B cell (primary cell): ENCODE data around the gene JUP. TPM values are rescaled to one million over a fixed set of nuclear protein-coding genes. Genes with fewer than 3 reads are reported as not detected.

Experiments used
- ATAC-seq: fragments of 200-7000 bp; cut with Tn5 transposase; one replicate; pipeline ENCODE4 v1.10.0; 2021; ENCODE audit warnings: low read depth, mild to moderate bottlenecking, moderate number of reproducible peaks, moderate library complexity
- CTCF ChIA-PET: fragments of 350-600 bp; sonication (Branson Sonifier 250); formaldehyde crosslinking; loops from one replicate; lab custom pipeline; 2021; ENCODE audit warnings: antibody characterized with exemption, inconsistent platforms; lab: Charles Lee
- POLR2A ChIA-PET: fragments of 350-600 bp; sonication (Branson Sonifier 250); formaldehyde crosslinking; loops from one replicate; lab custom pipeline; 2021; ENCODE audit warnings: antibody characterized with exemption; lab: Charles Lee
- DNase-seq: peaks from one replicate; pipeline ENCODE4 v3.0.0; 2013
- H2AFZ ChIP-seq: 2 replicates; pipeline ENCODE4 v1.6.1; 2012; ENCODE audit warnings: mild to moderate bottlenecking, low read depth, low read length; ENCODE audit not compliant: insufficient read depth, poor library complexity, severe bottlenecking
- H3K27ac ChIP-seq, 2 donors: 1 replicate in 1 of 2; 2 replicates in 1 of 2; pipeline ENCODE4 v1.5.1; 2012 to 2013; ENCODE audit warnings: low read length in 2 of 2, mild to moderate bottlenecking in 2 of 2, moderate library complexity in 1 of 2
- H3K27me3 ChIP-seq, 4 experiments: fragments of 200-600 bp in 1 of 4; sonication (generic) in 1 of 4; replicated peaks in 1 of 4; 1 replicate in 2 of 4; 2 replicates in 2 of 4; pipeline versions ENCODE4 v1.6.1 to v1.7.0; 2013 to 2016; ENCODE audit warnings: low read length in 3 of 4, mild to moderate bottlenecking in 2 of 4, mixed read lengths in 1 of 4, moderate library complexity in 1 of 4; ENCODE audit not compliant: insufficient read depth in 4 of 4, control insufficient read depth in 3 of 4; ENCODE audit errors: control extremely low read depth in 1 of 4
- H3K36me3 ChIP-seq, 2 experiments: replicated peaks in 1 of 2; 1 replicate in 1 of 2; 2 replicates in 1 of 2; pipeline versions ENCODE4 v1.6.1 to v1.7.1; 2013; ENCODE audit warnings: low read length in 1 of 2; ENCODE audit not compliant: insufficient read depth in 2 of 2, control insufficient read depth in 1 of 2; ENCODE audit errors: control extremely low read depth in 1 of 2, extremely low read depth in 1 of 2
- H3K4me1 ChIP-seq, 2 donors: fragments of 200-600 bp in 1 of 2; sonication (generic) in 1 of 2; 1 replicate in 1 of 2; 2 replicates in 1 of 2; pipeline versions ENCODE4 v1.5.1 to v1.6.1; 2013 to 2017; ENCODE audit warnings: low read length in 2 of 2; ENCODE audit not compliant: control insufficient read depth in 2 of 2, insufficient read depth in 2 of 2
- H3K4me2 ChIP-seq: replicated peaks from 2 replicates; pipeline ENCODE3; 2012; ENCODE audit warnings: mild to moderate bottlenecking, low read depth, low read length; ENCODE audit not compliant: poor library complexity, severe bottlenecking
- H3K4me3 ChIP-seq, 5 experiments: fragments of 200-600 bp in 1 of 5; sonication (generic) in 1 of 5; 1 replicate in 3 of 5; 2 replicates in 2 of 5; pipeline versions ENCODE4 v1.5.1 to v1.7.0; 2011 to 2016; ENCODE audit warnings: low read length in 4 of 5, mild to moderate bottlenecking in 4 of 5, low read depth in 2 of 5, control low read depth in 1 of 5, moderate library complexity in 1 of 5; ENCODE audit not compliant: insufficient read depth in 1 of 5; ENCODE audit errors: control extremely low read depth in 1 of 5, extremely low read depth in 1 of 5
- H3K79me2 ChIP-seq: fragments of 200-600 bp; sonication (generic); one replicate; pipeline ENCODE4 v1.6.0; 2016; ENCODE audit warnings: low read length; ENCODE audit not compliant: control insufficient read depth, insufficient read depth
- H3K9ac ChIP-seq: fragments of 200-600 bp; sonication (generic); 2 replicates; pipeline ENCODE4 v1.6.1; 2017; ENCODE audit warnings: mild to moderate bottlenecking, low read length, moderate library complexity
- H3K9me3 ChIP-seq, 3 donors: one replicate each; pipeline versions ENCODE4 v1.6.1 to v1.7.1; 2013; ENCODE audit warnings: low read length in 2 of 3; ENCODE audit not compliant: control insufficient read depth in 2 of 3, insufficient read depth in 1 of 3; ENCODE audit errors: control extremely low read depth in 1 of 3
- H4K20me1 ChIP-seq: 2 replicates; pipeline ENCODE4 v1.6.0; 2012; ENCODE audit warnings: mild to moderate bottlenecking, low read length; ENCODE audit not compliant: insufficient read depth, control insufficient read depth, poor library complexity, severe bottlenecking
- H3K27ac Mint-ChIP-seq: one replicate; pipeline ENCODE4 v1.8.0; 2021; ENCODE audit warnings: mixed read lengths
- H3K27me3 Mint-ChIP-seq: one replicate; pipeline ENCODE4 v1.8.0; 2021; ENCODE audit warnings: mixed read lengths
- H3K4me1 Mint-ChIP-seq: one replicate; pipeline ENCODE4 v1.8.0; 2021; ENCODE audit warnings: mixed read lengths
- H3K4me3 Mint-ChIP-seq: one replicate; pipeline ENCODE4 v1.8.0; 2021; ENCODE audit warnings: mixed read lengths
- H3K9me3 Mint-ChIP-seq: one replicate; pipeline ENCODE4 v1.8.0; 2022; ENCODE audit warnings: mixed read lengths; ENCODE audit not compliant: insufficient read depth
- EZH2 ChIP-seq: IDR thresholded peaks from 2 replicates; pipeline ENCODE4 v1.6.1; 2012; ENCODE audit warnings: borderline replicate concordance, low read depth, mild to moderate bottlenecking, moderate library complexity, low read length; ENCODE audit not compliant: insufficient read depth, poor library complexity, severe bottlenecking
- WGBS: methylation state at CpG from one replicate; pipeline ENCODE4 v1.1.5; 2013; ENCODE audit warnings: missing lambda C conversion rate; ENCODE audit not compliant: insufficient coverage; 5-methylcytosine and 5-hydroxymethylcytosine counted together
- intact Hi-C: fragments of 100-400 bp; cut with micrococcal nuclease; formaldehyde crosslinking; loops from one replicate; pipeline ENCODE4 v1.10.0; 2022
- polyA plus RNA-seq: library from polyadenylated mRNA; depleted of rRNA; stranded (reverse); fragments of >200 nt; gene quantifications from 2 replicates; pipeline ENCODE4 v1.2.3, GENCODE V29; 2012
- total RNA-seq, 2 donors: library from RNA; stranded (reverse); fragments of 120-200 nt in 1 of 2; gene quantifications; 1 replicate in 1 of 2; 2 replicates in 1 of 2; pipeline versions ENCODE4 v1.2.3 to v1.2.4, GENCODE V29; 2013 to 2022
- TF ChIP-seq, protein P1 (sequence below): fragments of 200-600 bp; IDR thresholded peaks from one replicate; pipeline ENCODE4 v1.8.0; 2022; ENCODE audit warnings: antibody characterized with exemption, mild to moderate bottlenecking

JUP gene
- total and polyA plus RNA-seq, 2 donors (not counting 1 experiment from before 2014, with no cell fraction given), result 62.9 to 63.3 TPM

GRCh38 chr17:41810659-41811548, 24.4 kb upstream of the JUP start:
- 37% methylated on average over 48 of the region's 58 CpGs for WGBS
- H3K4me3 ChIP-seq, result peak overlapping the region in 4 of 5 experiments; percentile 49 to 85 (median 62)
- intact Hi-C loops, result loop anchor here (1.0 to 2.0 kb wide), 5 partner anchors 10 to 72 kb away; partner anchors contain the start of genes JUP, KLHL11 and NT5C3B
- TF ChIP-seq, protein P1, sequence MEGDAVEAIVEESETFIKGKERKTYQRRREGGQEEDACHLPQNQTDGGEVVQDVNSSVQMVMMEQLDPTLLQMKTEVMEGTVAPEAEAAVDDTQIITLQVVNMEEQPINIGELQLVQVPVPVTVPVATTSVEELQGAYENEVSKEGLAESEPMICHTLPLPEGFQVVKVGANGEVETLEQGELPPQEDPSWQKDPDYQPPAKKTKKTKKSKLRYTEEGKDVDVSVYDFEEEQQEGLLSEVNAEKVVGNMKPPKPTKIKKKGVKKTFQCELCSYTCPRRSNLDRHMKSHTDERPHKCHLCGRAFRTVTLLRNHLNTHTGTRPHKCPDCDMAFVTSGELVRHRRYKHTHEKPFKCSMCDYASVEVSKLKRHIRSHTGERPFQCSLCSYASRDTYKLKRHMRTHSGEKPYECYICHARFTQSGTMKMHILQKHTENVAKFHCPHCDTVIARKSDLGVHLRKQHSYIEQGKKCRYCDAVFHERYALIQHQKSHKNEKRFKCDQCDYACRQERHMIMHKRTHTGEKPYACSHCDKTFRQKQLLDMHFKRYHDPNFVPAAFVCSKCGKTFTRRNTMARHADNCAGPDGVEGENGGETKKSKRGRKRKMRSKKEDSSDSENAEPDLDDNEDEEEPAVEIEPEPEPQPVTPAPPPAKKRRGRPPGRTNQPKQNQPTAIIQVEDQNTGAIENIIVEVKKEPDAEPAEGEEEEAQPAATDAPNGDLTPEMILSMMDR, result no peak
- TF ChIP-seq EZH2, result no peak
- Mint-ChIP-seq H3K27ac (no peak overlapping the region), H3K9me3 (no peaks in the 10 kb centered on the region), H3K4me3 (peak overlapping the region; percentile 96), H3K4me1 (peaks cover 19% of the 10 kb centered on the region), H3K27me3 (peaks cover 6% of the 10 kb centered on the region)
- no peak overlapping the region for H3K27ac ChIP-seq
- H3K4me1 ChIP-seq, result peaks cover 20% of the 10 kb centered on the region in 2 donors
- CTCF ChIA-PET, result interaction anchor here (0.8 to 3.3 kb wide), 17 partner anchors 9 to 120 kb away, joined by 3 to 27 read pairs (median 4); partner anchors contain the start of genes ACLY, JUP, KLHL10 and ODAD4
- POLR2A ChIA-PET, result interaction anchor here (0.6 kb wide), 1 partner anchor 10 kb away, joined by 3 read pairs; no protein-coding TSS in a partner anchor
- no peaks in the 10 kb centered on the region for H3K9me3 ChIP-seq
- ATAC-seq (peak; percentile 20), DNase-seq (peak; percentile 32)
- H2AFZ ChIP-seq, result peak overlapping the region; percentile 93
- H3K4me2 ChIP-seq, result peak overlapping the region; percentile 88
- H3K27me3 ChIP-seq, result peaks cover 0 to 25% (median 5%) of the 10 kb centered on the region in 4 experiments
- peak overlapping the region; percentile 78 for H3K9ac ChIP-seq
- H4K20me1 ChIP-seq, result no peaks in the 10 kb centered on the region
- no peaks in the 10 kb centered on the region for H3K79me2 ChIP-seq
- H3K36me3 ChIP-seq, result no peaks in the 10 kb centered on the region
